CD14-positive monocyte (primary cell): ENCODE measurements around the gene ANKRD22. TPM values are rescaled to one million over a fixed set of nuclear protein-coding genes. Genes with fewer than 3 reads are reported as not detected.

Source experiments
- DNase-seq, 3 donors: peaks; one replicate each; pipeline ENCODE4 v3.0.0-alpha.2; 2011 to 2022
- H2AFZ ChIP-seq: 2 replicates; pipeline ENCODE4 v1.6.0; 2012; ENCODE audit warnings: mild to moderate bottlenecking, low read depth, low read length, inconsistent platforms; ENCODE audit not compliant: insufficient read depth, poor library complexity, severe bottlenecking
- H3K27ac ChIP-seq, 2 donors: 1 replicate in 1 of 2; 2 replicates in 1 of 2; pipeline ENCODE4 v1.5.1; 2012 to 2013; ENCODE audit warnings: low read length in 2 of 2, control low read depth in 1 of 2, inconsistent platforms in 1 of 2, low read depth in 1 of 2, mild to moderate bottlenecking in 1 of 2
- H3K27me3 ChIP-seq, 2 donors: one replicate each; pipeline versions ENCODE4 v1.6.0 to v1.6.1; 2011 to 2013; ENCODE audit warnings: low read length in 2 of 2; ENCODE audit not compliant: control insufficient read depth in 2 of 2, insufficient read depth in 2 of 2
- H3K36me3 ChIP-seq, 2 donors: replicated peaks in 1 of 2; 1 replicate in 1 of 2; 2 replicates in 1 of 2; pipeline versions ENCODE4 v1.5.1 to v1.6.1; 2012 to 2013; ENCODE audit warnings: low read length in 2 of 2, control low read depth in 1 of 2, inconsistent platforms in 1 of 2, mild to moderate bottlenecking in 1 of 2; ENCODE audit not compliant: insufficient read depth in 2 of 2, control insufficient read depth in 1 of 2
- H3K4me1 ChIP-seq, 2 donors: 1 replicate in 1 of 2; 2 replicates in 1 of 2; pipeline versions ENCODE4 v1.5.1 to v1.6.1; 2012 to 2013; ENCODE audit warnings: low read length in 2 of 2, control low read depth in 1 of 2, inconsistent platforms in 1 of 2, mild to moderate bottlenecking in 1 of 2, moderate library complexity in 1 of 2; ENCODE audit not compliant: insufficient read depth in 2 of 2, control insufficient read depth in 1 of 2
- H3K4me2 ChIP-seq: replicated peaks from 2 replicates; pipeline ENCODE3; 2012; ENCODE audit warnings: low read length, moderate library complexity, mild to moderate bottlenecking; ENCODE audit not compliant: poor library complexity, severe bottlenecking; ENCODE audit errors: extremely low read depth
- H3K4me3 ChIP-seq, 3 experiments: fragments of 200-600 bp in 1 of 3; sonication (generic) in 1 of 3; replicated peaks in 1 of 3; 1 replicate in 2 of 3; 2 replicates in 1 of 3; pipeline ENCODE4 v1.5.1; 2011 to 2013; ENCODE audit warnings: low read length in 3 of 3, mild to moderate bottlenecking in 3 of 3, control low read depth in 2 of 3, low read depth in 2 of 3, inconsistent platforms in 1 of 3, moderate library complexity in 1 of 3
- H3K79me2 ChIP-seq: 2 replicates; pipeline ENCODE4 v1.6.0; 2012; ENCODE audit warnings: mild to moderate bottlenecking, control low read depth, inconsistent platforms, low read length, moderate library complexity; ENCODE audit not compliant: insufficient read depth
- H3K9ac ChIP-seq: 2 replicates; pipeline ENCODE4 v1.6.0; 2017; ENCODE audit warnings: low read length, mild to moderate bottlenecking; ENCODE audit not compliant: insufficient read depth, poor library complexity, severe bottlenecking
- H3K9me3 ChIP-seq, 2 donors: replicated peaks in 1 of 2; 1 replicate in 1 of 2; 2 replicates in 1 of 2; pipeline versions ENCODE4 v1.5.1 to v1.6.1; 2012 to 2013; ENCODE audit warnings: low read length in 2 of 2, control low read depth in 1 of 2; ENCODE audit not compliant: control insufficient read depth in 1 of 2, insufficient read depth in 1 of 2
- H4K20me1 ChIP-seq: 2 replicates; pipeline ENCODE4 v1.6.0; 2012; ENCODE audit warnings: mild to moderate bottlenecking, low read length, control low read depth, moderate library complexity; ENCODE audit not compliant: insufficient read depth
- H3K27ac Mint-ChIP-seq, 7 donors: one replicate each; pipeline ENCODE4 v1.8.0; 2020; ENCODE audit warnings: mild to moderate bottlenecking in 7 of 7, mixed read lengths in 7 of 7, moderate library complexity in 6 of 7, inconsistent platforms in 2 of 7
- H3K27me3 Mint-ChIP-seq, 3 donors: one replicate each; pipeline ENCODE4 v1.8.0; 2021 to 2022; ENCODE audit warnings: low read depth in 3 of 3, mild to moderate bottlenecking in 3 of 3, mixed read lengths in 3 of 3, moderate library complexity in 3 of 3, inconsistent platforms in 1 of 3
- H3K36me3 Mint-ChIP-seq, 2 donors: one replicate each; pipeline ENCODE4 v1.8.0; 2020; ENCODE audit warnings: mixed read lengths in 2 of 2, inconsistent platforms in 1 of 2, mild to moderate bottlenecking in 1 of 2
- H3K4me1 Mint-ChIP-seq: one replicate; pipeline ENCODE4 v1.8.0; 2020; ENCODE audit warnings: mild to moderate bottlenecking, mixed read lengths
- H3K4me3 Mint-ChIP-seq, 2 donors: one replicate each; pipeline ENCODE4 v1.8.0; 2020; ENCODE audit warnings: mild to moderate bottlenecking in 2 of 2, mixed read lengths in 2 of 2, moderate library complexity in 1 of 2
- H3K9me3 Mint-ChIP-seq, 7 donors: one replicate each; pipeline ENCODE4 v1.8.0; 2020 to 2022; ENCODE audit warnings: mixed read lengths in 7 of 7, mild to moderate bottlenecking in 6 of 7, moderate library complexity in 6 of 7, inconsistent platforms in 2 of 7
- CTCF ChIP-seq: fragments of 200-600 bp; IDR thresholded peaks from one replicate; pipeline ENCODE4 v1.8.0; 2022; ENCODE audit warnings: antibody characterized with exemption, mild to moderate bottlenecking
- WGBS: methylation state at CpG from one replicate; pipeline ENCODE4 v1.1.5; 2013; ENCODE audit warnings: missing lambda C conversion rate; ENCODE audit not compliant: insufficient coverage; 5-methylcytosine and 5-hydroxymethylcytosine counted together
- intact Hi-C, 2 donors: fragments of 100-400 bp; cut with micrococcal nuclease; formaldehyde crosslinking; loops; one replicate each; pipeline versions ENCODE4 v1.15.0 to v1.15.1; 2023
- polyA plus RNA-seq, 3 donors: library from polyadenylated mRNA; depleted of rRNA in 1 of 3; unstranded in 2 of 3; stranded (reverse) in 1 of 3; fragments of 300-500 nt in 2 of 3; fragments of >200 nt in 1 of 3; fragmentation: Illumina TruSeq in 2 of 3; gene quantifications; 1 replicate in 2 of 3; 2 replicates in 1 of 3; pipeline ENCODE4 v1.2.3, GENCODE V29; 2012 to 2021

Gene ANKRD22
- polyA plus RNA-seq, 3 donors, result 2.7 to 3.5 (median 3.2) TPM

- TF ChIP-seq CTCF, result no peak
- Mint-ChIP-seq H3K9me3 (no peaks in the 10 kb centered on the region), H3K27ac (no peak overlapping the region), H3K4me3 (no peak overlapping the region), H3K36me3 (peaks cover 67 to 72% of the 10 kb centered on the region in 2 donors), H3K4me1 (peaks cover under 1% of the 10 kb centered on the region), H3K27me3 (no peaks in the 10 kb centered on the region)
- Histone ChIP-seq H3K4me1 (peaks cover 1 to 2% of the 10 kb centered on the region in 2 donors), H4K20me1 (no peaks in the 10 kb centered on the region), H3K79me2 (no peaks in the 10 kb centered on the region), H3K36me3 (peaks cover 7 to 73% of the 10 kb centered on the region in 2 donors), H3K4me3 (no peak overlapping the region), H3K9me3 (no peaks in the 10 kb centered on the region), H3K9ac (no peak overlapping the region), H2AFZ (no peak overlapping the region), H3K4me2 (no peak overlapping the region), H3K27me3 (no peaks in the 10 kb centered on the region), H3K27ac (no peak overlapping the region)
- no peak for DNase-seq
- no CpG with 5 or more reads among the region's 2 CpGs for WGBS
- intact Hi-C loops, result no loop called here
These were observed 24.0 kb downstream of the ANKRD22 start for GRCh38 chr10:88827671-88828070.

- no peaks in the 10 kb centered on the region for H3K4me1 ChIP-seq
These were observed 25.3 kb downstream of the ANKRD22 start for GRCh38 chr10:88826388-88826787.

More at GRCh38 chr10:88826388-88826787, 25.3 kb downstream of the ANKRD22 start:
- Mint-ChIP-seq H3K4me3 (no peak overlapping the region), H3K27ac (no peak overlapping the region), H3K9me3 (no peaks in the 10 kb centered on the region), H3K27me3 (no peaks in the 10 kb centered on the region), H3K36me3 (peaks cover 69 to 73% of the 10 kb centered on the region in 2 donors), H3K4me1 (no peaks in the 10 kb centered on the region)
- no peak overlapping the region for H3K9ac ChIP-seq
- H3K9me3 ChIP-seq, result no peaks in the 10 kb centered on the region
- no peak overlapping the region for H3K4me2 ChIP-seq
- TF ChIP-seq CTCF, result no peak
- H3K79me2 ChIP-seq, result no peaks in the 10 kb centered on the region
- no peak overlapping the region for H2AFZ ChIP-seq
- peaks cover 7 to 71% of the 10 kb centered on the region in 2 donors for H3K36me3 ChIP-seq
- H3K27me3 ChIP-seq, result no peaks in the 10 kb centered on the region
- no peak overlapping the region for H3K4me3 ChIP-seq
- H4K20me1 ChIP-seq, result no peaks in the 10 kb centered on the region
- no peak for DNase-seq
- WGBS, result 96% methylated on average over 3 of the region's 4 CpGs
- no peak overlapping the region for H3K27ac ChIP-seq
- intact Hi-C loops, result no loop called here
